HG02870 (cell line): ENCODE results near the gene AKT1S1.

Source experiments
- ATAC-seq: cut with Tn5 transposase; IDR thresholded peaks from one replicate; pipeline ENCODE4 v1.9.1; 2021; ENCODE audit warnings: mild to moderate bottlenecking, moderate library complexity; ENCODE audit not compliant: unreplicated experiment

The AKT1S1 gene

GRCh38 chr19:49908480-49909420 lies 31.6 kb upstream of the AKT1S1 start:
- no peak for ATAC-seq

- ATAC-seq = no peak
Observed at GRCh38 chr19:49907745-49908446, 30.7 kb upstream of the AKT1S1 start.

GRCh38 chr19:49906879-49907564 lies 29.9 kb upstream of the AKT1S1 start:
- ATAC-seq = no peak

- no peak for ATAC-seq
Observed at GRCh38 chr19:49904136-49904535, 27.0 kb upstream of the AKT1S1 start.

GRCh38 chr19:49896863-49897621 lies 19.9 kb upstream of the AKT1S1 start, which contains the start of gene IL4I1:
Gene IL4I1 (minus strand): TSS chr19:49896887. CDS start chr19:49896160, 727 bp downstream.
- ATAC-seq = peak; percentile 32

- ATAC-seq = no peak
Observed at GRCh38 chr19:49895566-49896297, 18.6 kb upstream of the AKT1S1 start.

- no peak for ATAC-seq
Observed at GRCh38 chr19:49894879-49895565, 17.9 kb upstream of the AKT1S1 start.

- no peak for ATAC-seq
Observed at GRCh38 chr19:49894011-49894664, 17.0 kb upstream of the AKT1S1 start.

- ATAC-seq = no peak
Observed at GRCh38 chr19:49892716-49893115, 15.6 kb upstream of the AKT1S1 start.

- no peak for ATAC-seq
Observed at GRCh38 chr19:49891393-49891792, 14.2 kb upstream of the AKT1S1 start.

- ATAC-seq = no peak
Observed at GRCh38 chr19:49890349-49891311, 13.5 kb upstream of the AKT1S1 start.

GRCh38 chr19:49889687-49890348 lies 12.7 kb upstream of the AKT1S1 start:
- no peak for ATAC-seq

GRCh38 chr19:49889038-49889686 lies 12.0 kb upstream of the AKT1S1 start:
- no peak for ATAC-seq

- ATAC-seq = no peak
Observed at GRCh38 chr19:49888510-49888824, 11.3 kb upstream of the AKT1S1 start.

- ATAC-seq = no peak
Observed at GRCh38 chr19:49887665-49888509, 10.7 kb upstream of the AKT1S1 start.
